K562 (cell line): ENCODE measurements around the gene DTD1. TPM values are rescaled to one million over a fixed set of nuclear protein-coding genes. Genes with fewer than 3 reads are reported as not detected.

Source experiments
- ATAC-seq: fragments of 200-7000 bp; cut with Tn5 transposase; 3 replicates; pipeline ENCODE4 v1.9.1; 2020; ENCODE audit warnings: moderate library complexity
- BruUV-seq: library from RNA; stranded (reverse); fragments of 400-500 nt; replicated peaks from 2 replicates; lab custom pipeline; 2021; lab: Mats Ljungman, UMichigan
- CTCF ChIA-PET: fragments of 300-600 bp; formaldehyde crosslinking; extraction: SDS; loops from one replicate; lab custom pipeline; 2021; ENCODE audit warnings: low intra/inter-chr PET ratio; lab: Yijun Ruan, JAX
- POLR2A ChIA-PET: fragments of 300-600, 350-650 bp; sonication (Branson Sonifier 250); formaldehyde crosslinking; extraction: SDS; loops from one replicate; lab custom pipeline; 2021; ENCODE audit warnings: antibody characterized with exemption, inconsistent platforms; lab: Yijun Ruan, JAX
- DNase-seq, 4 experiments: peaks; one replicate each; pipeline versions ENCODE4 v3.0.0 to v3.0.0-alpha.2; 2011 to 2018; ENCODE audit warnings: low spot score in 3 of 4, mixed read lengths in 3 of 4; ENCODE audit errors: extremely low read depth in 1 of 4
- FAIRE-seq: peaks from 2 replicates; lab custom pipeline; 2011; peaks lifted over from hg19 to GRCh38; lab: Jason Lieb, UNC
- H2AFZ ChIP-seq: 2 replicates; pipeline ENCODE4 v1.6.0; 2011; ENCODE audit warnings: low read depth, low read length, control low read depth, inconsistent platforms
- H3K27ac ChIP-seq: fragments of 200-600 bp; 3 replicates; pipeline ENCODE4 v1.8.0; 2011; ENCODE audit warnings: low read depth, mild to moderate bottlenecking, control low read depth, inconsistent platforms, low read length, moderate library complexity, mixed read lengths; ENCODE audit errors: extremely low read depth
- H3K27me3 ChIP-seq, 2 experiments: fragments of 300-600 bp in 1 of 2; 2 replicates in 1 of 2; 3 replicates in 1 of 2; pipeline versions ENCODE4 v1.6.0 to v1.8.0; 2011; ENCODE audit warnings: inconsistent platforms in 2 of 2, low read length in 2 of 2, mild to moderate bottlenecking in 1 of 2, mixed read lengths in 1 of 2, moderate library complexity in 1 of 2; ENCODE audit not compliant: control insufficient read depth in 2 of 2, insufficient read depth in 2 of 2
- H3K36me3 ChIP-seq: fragments of 300-600 bp; 3 replicates; pipeline ENCODE4 v1.8.0; 2011; ENCODE audit warnings: mild to moderate bottlenecking, low read length, inconsistent platforms; ENCODE audit not compliant: control insufficient read depth, insufficient read depth
- H3K4me1 ChIP-seq, 2 experiments: fragments of 200-600 bp in 1 of 2; replicated peaks in 1 of 2; 2 replicates in 1 of 2; 3 replicates in 1 of 2; pipeline versions ENCODE4 v1.5.1 to v1.8.0; 2011; ENCODE audit warnings: inconsistent platforms in 2 of 2, low read length in 2 of 2, mild to moderate bottlenecking in 1 of 2, mixed read lengths in 1 of 2, moderate library complexity in 1 of 2; ENCODE audit not compliant: control insufficient read depth in 2 of 2, insufficient read depth in 2 of 2
- H3K4me2 ChIP-seq: 2 replicates; pipeline ENCODE4 v1.6.1; 2011; ENCODE audit warnings: low read length, control low read depth, inconsistent platforms, mixed read lengths; ENCODE audit not compliant: insufficient read depth
- H3K4me3 ChIP-seq: fragments of 200-600 bp; sonication (generic), shearing (Covaris generic); 2 replicates; pipeline ENCODE4 v1.5.1; 2016; ENCODE audit warnings: control low read depth, inconsistent platforms
- H3K79me2 ChIP-seq: fragments of 200-600 bp; 3 replicates; pipeline ENCODE4 v1.8.0; 2011; ENCODE audit warnings: low read length, inconsistent platforms; ENCODE audit not compliant: control insufficient read depth, insufficient read depth
- H3K9ac ChIP-seq, 2 experiments: 2 replicates each; pipeline versions ENCODE4 v1.6.0 to v1.6.1; 2011; ENCODE audit warnings: low read depth in 2 of 2, low read length in 2 of 2, control low read depth in 1 of 2, inconsistent platforms in 1 of 2, mild to moderate bottlenecking in 1 of 2, mixed read lengths in 1 of 2; ENCODE audit not compliant: insufficient read depth in 1 of 2
- H3K9me1 ChIP-seq: one replicate; pipeline ENCODE4 v1.6.0; 2011; ENCODE audit warnings: inconsistent platforms, mild to moderate bottlenecking, low read length, moderate library complexity; ENCODE audit not compliant: control insufficient read depth, insufficient read depth
- H3K9me3 ChIP-seq: replicated peaks from 2 replicates; pipeline ENCODE4 v1.5.1; 2011; ENCODE audit warnings: low read depth, low read length, inconsistent platforms; ENCODE audit not compliant: control insufficient read depth, insufficient read depth
- H4K20me1 ChIP-seq: replicated peaks from 2 replicates; pipeline ENCODE4 v1.6.1; 2011; ENCODE audit warnings: low read length, inconsistent platforms, mixed read lengths; ENCODE audit not compliant: control insufficient read depth, insufficient read depth
- ATF1 ChIP-seq, 2 experiments: fragments of 450-650 bp in 1 of 2; IDR thresholded peaks; 2 replicates each; pipeline ENCODE4 v1.6.1; 2016; ENCODE audit warnings: missing compliant biosample characterization in 1 of 2, missing genetic modification characterization in 1 of 2
- DIDO1 ChIP-seq: fragments of 450-650 bp; IDR thresholded peaks from 2 replicates; pipeline ENCODE4 v1.6.1; 2016; ENCODE audit warnings: low read depth, missing biosample characterization, missing genetic modification characterization
- DNMT1 ChIP-seq: fragments of 450-650 bp; IDR thresholded peaks from 2 replicates; pipeline ENCODE4 v1.6.1; 2016; ENCODE audit warnings: antibody characterized with exemption, mild to moderate bottlenecking
- ILF3 ChIP-seq: fragments of 450-650 bp; IDR thresholded peaks from 2 replicates; pipeline ENCODE4 v1.6.1; 2018; ENCODE audit warnings: antibody characterized with exemption, mild to moderate bottlenecking, moderate library complexity, borderline replicate concordance
- MYBL2 ChIP-seq, 2 experiments: fragments of 450-650 bp in 1 of 2; sonication (generic) in 1 of 2; formaldehyde crosslinking in 1 of 2; IDR thresholded peaks; 2 replicates each; pipeline versions ENCODE4 v1.6.1 to v1.8.1; 2017 to 2022; ENCODE audit warnings: borderline replicate concordance in 1 of 2, inconsistent platforms in 1 of 2, low read depth in 1 of 2, mild to moderate bottlenecking in 1 of 2, missing genetic modification reagents in 1 of 2, moderate library complexity in 1 of 2
- USF2 ChIP-seq: sonication (generic); formaldehyde crosslinking; IDR thresholded peaks from 2 replicates; pipeline ENCODE4 v1.5.0; 2020; ENCODE audit warnings: missing genetic modification reagents
- ZNF324 ChIP-seq: fragments of 250-450 bp; sonication (Bioruptor Pico); IDR thresholded peaks from 2 replicates; pipeline ENCODE4 v1.4.0; 2020; ENCODE audit warnings: mild to moderate bottlenecking
- ZNF655 ChIP-seq: fragments of 250-450 bp; sonication (Bioruptor Pico); IDR thresholded peaks from 2 replicates; pipeline ENCODE4 v1.5.0; 2021
- WGBS: fragments of 100-300 bp; shearing (Covaris generic); methylation state at CpG from one replicate; pipeline ENCODE4 v1.1.6; 2016; ENCODE audit warnings: low coverage, mixed read lengths; ENCODE audit not compliant: insufficient coverage; ENCODE audit errors: missing lambda C conversion rate; 5-methylcytosine and 5-hydroxymethylcytosine counted together
- in situ Hi-C: fragments of 300-500 bp; cut with MboI; formaldehyde crosslinking; loops from 4 replicates; pipeline ENCODE4 v1.15.0; 2018; ENCODE audit warnings: inconsistent platforms, mixed read lengths
- intact Hi-C: fragments of 100-400 bp; cut with micrococcal nuclease; formaldehyde crosslinking; loops from 2 replicates; pipeline ENCODE4 v1.14.2; 2022
- polyA plus RNA-seq, 8 experiments: library from polyadenylated mRNA; depleted of rRNA in 4 of 8; stranded (reverse) in 5 of 8; unstranded in 3 of 8; fragments of >200 nt; fragmentation: Nextera tagmentation in 2 of 8; fragmentation: Illumina TruSeq in 1 of 8; extraction: Ambion mirVana in 2 of 8; extraction: Trizol in 1 of 8; gene quantifications; 2 replicates each; pipeline versions ENCODE4 v1.2.1 to v1.2.3, GENCODE V29; 2011 to 2014; ENCODE audit warnings: inconsistent platforms in 1 of 8, missing spikeins in 1 of 8
- total RNA-seq, 7 experiments: library from RNA; depleted of rRNA in 6 of 7; stranded (reverse); fragments of >200 nt in 6 of 7; fragmentation: Illumina TruSeq in 2 of 7; extraction: Trizol in 2 of 7; gene quantifications; 2 replicates each; pipeline versions ENCODE4 v1.2.1 to v1.2.3, GENCODE V29; 2011 to 2021; ENCODE audit warnings: low replicate concordance in 1 of 7

DTD1 gene
- total and polyA plus RNA-seq, 9 of the 15 experiments (the other 6 are each of a cell fraction or from before 2014, with no cell fraction given): 5.7 to 28.6 (median 26.8) TPM

- no peak overlapping the region for H2AFZ ChIP-seq
- 0 out of 2 replicates have a peak, but pooled peaks cover 7% of the 10 kb centered on the region for H4K20me1 ChIP-seq
- H3K9me3 ChIP-seq: no peaks in the 10 kb centered on the region
- no peaks in the 10 kb centered on the region for H3K4me1 ChIP-seq
- ChIA-PET POLR2A (no interaction called here), CTCF (no interaction called here)
- H3K9ac ChIP-seq: no peak overlapping the region
- DNase-seq (no peak), ATAC-seq (no peak), FAIRE-seq (no peak)
- WGBS: 52% methylated on average over 3 of the region's 3 CpGs
- no peaks in the 10 kb centered on the region for H3K36me3 ChIP-seq
- intact Hi-C loops: no loop called here
- no peaks in the 10 kb centered on the region for H3K27me3 ChIP-seq
- no TSS peak for BruUV-seq
- H3K79me2 ChIP-seq: no peaks in the 10 kb centered on the region
- TF ChIP-seq DNMT1: no peak
- TF ChIP-seq ZNF655: no peak
- no peak for TF ChIP-seq MYBL2 (IDR thresholded peaks at IDR 0.05; ENCODE audit: low read depth)
- no peak for TF ChIP-seq MYBL2 (CRISPR knock-in tag; IDR thresholded peaks at IDR 0.05; ENCODE audit: borderline replicate concordance)
- TF ChIP-seq ATF1 (CRISPR knock-in tag; IDR thresholded peaks at IDR 0.05): no peak
- TF ChIP-seq ATF1 (tag; IDR thresholded peaks at IDR 0.05): no peak
- TF ChIP-seq DIDO1 (tag): no peak
- no peak for TF ChIP-seq ZNF324
- no peak for TF ChIP-seq USF2 (CRISPR knock-in tag)
- no peak for TF ChIP-seq ILF3
- H3K4me2 ChIP-seq: no peak overlapping the region
- H3K4me3 ChIP-seq: no peak overlapping the region
- no peaks in the 10 kb centered on the region for H3K9me1 ChIP-seq
- H3K27ac ChIP-seq: no peak overlapping the region
- in situ Hi-C loops: no loop called here
Observed at GRCh38 chr20:18715564-18715963, 127.7 kb downstream of the DTD1 start.
